H1 (cell line): ENCODE results near the gene UFSP1. TPM values are rescaled to one million over a fixed set of nuclear protein-coding genes. Genes with fewer than 3 reads are reported as not detected.

Experiments
- CTCF ChIA-PET: fragments of 300-600 bp; sonication (Branson Sonifier 250); formaldehyde crosslinking; loops from one replicate; lab custom pipeline; 2021; ENCODE audit not compliant: partially characterized antibody; lab: Charles Lee
- POLR2A ChIA-PET: fragments of 300-600 bp; sonication (Branson Sonifier 250); formaldehyde crosslinking; loops from one replicate; lab custom pipeline; 2021; ENCODE audit warnings: inconsistent platforms; ENCODE audit not compliant: partially characterized antibody; lab: Charles Lee
- DNase-seq, 2 experiments: peaks; one replicate each; pipeline versions ENCODE4 v3.0.0 to v3.0.0-alpha.2; 2010 to 2022; ENCODE audit warnings: low spot score in 2 of 2, low read depth in 1 of 2, mixed read lengths in 1 of 2
- FAIRE-seq: peaks from 2 replicates; lab custom pipeline; 2011; peaks lifted over from hg19 to GRCh38; lab: Jason Lieb, UNC
- H2AFZ ChIP-seq: 2 replicates; pipeline ENCODE4 v1.8.1; 2012; ENCODE audit warnings: low read length, inconsistent platforms
- H2AK5ac ChIP-seq: 2 replicates; pipeline ENCODE4 v1.6.1; 2013; ENCODE audit warnings: low read depth, low read length
- H2BK120ac ChIP-seq: replicated peaks from 2 replicates; pipeline ENCODE3; 2013; ENCODE audit warnings: low read depth, low read length, inconsistent platforms
- H2BK12ac ChIP-seq: 2 replicates; pipeline ENCODE4 v1.6.1; 2013; ENCODE audit warnings: low read depth, low read length
- H2BK15ac ChIP-seq: 2 replicates; pipeline ENCODE4 v1.6.1; 2013; ENCODE audit warnings: low read length
- H2BK20ac ChIP-seq: 2 replicates; pipeline ENCODE4 v1.6.1; 2013; ENCODE audit warnings: low read length
- H2BK5ac ChIP-seq: 2 replicates; pipeline ENCODE4 v1.6.1; 2013; ENCODE audit warnings: low read depth, low read length
- H3K14ac ChIP-seq: 2 replicates; pipeline ENCODE4 v1.6.1; 2013; ENCODE audit warnings: inconsistent platforms; ENCODE audit not compliant: insufficient read length
- H3K18ac ChIP-seq: 2 replicates; pipeline ENCODE4 v1.6.1; 2013; ENCODE audit warnings: low read length; ENCODE audit errors: extremely low read depth
- H3K23ac ChIP-seq: 2 replicates; pipeline ENCODE4 v1.6.1; 2013; ENCODE audit warnings: inconsistent platforms; ENCODE audit not compliant: insufficient read length
- H3K23me2 ChIP-seq: 2 replicates; pipeline ENCODE4 v1.6.1; 2013; ENCODE audit warnings: low read depth, low read length
- H3K27ac ChIP-seq: 2 replicates; pipeline ENCODE4 v1.6.1; 2011; ENCODE audit warnings: low read depth, low read length, inconsistent platforms
- H3K27me3 ChIP-seq, 4 experiments: replicated peaks in 1 of 4; 1 replicate in 1 of 4; 2 replicates in 3 of 4; pipeline versions ENCODE4 v1.6.1 to v1.8.1; 2011 to 2013; ENCODE audit warnings: low read length in 3 of 4, mild to moderate bottlenecking in 3 of 4, inconsistent platforms in 2 of 4, mixed read lengths in 2 of 4, moderate library complexity in 1 of 4; ENCODE audit not compliant: control insufficient read depth in 3 of 4, insufficient read depth in 3 of 4; ENCODE audit errors: extremely low read depth in 1 of 4
- H3K36me3 ChIP-seq, 4 experiments: 2 replicates each; pipeline versions ENCODE4 v1.6.1 to v1.8.1; 2011 to 2013; ENCODE audit warnings: mild to moderate bottlenecking in 4 of 4, low read length in 3 of 4, moderate library complexity in 2 of 4, control low read depth in 1 of 4, inconsistent platforms in 1 of 4; ENCODE audit not compliant: insufficient read depth in 4 of 4, control insufficient read depth in 2 of 4
- H3K4ac ChIP-seq: replicated peaks from 2 replicates; pipeline ENCODE3; 2013; ENCODE audit warnings: low read length, low read depth, mixed read lengths, inconsistent platforms; ENCODE audit not compliant: insufficient read length
- H3K4me1 ChIP-seq, 4 experiments: replicated peaks in 1 of 4; 1 replicate in 1 of 4; 2 replicates in 3 of 4; pipeline versions ENCODE4 v1.6.1 to v1.8.1; 2011 to 2013; ENCODE audit warnings: low read length in 3 of 4, inconsistent platforms in 2 of 4, mixed read lengths in 1 of 4; ENCODE audit not compliant: insufficient read depth in 4 of 4, control insufficient read depth in 3 of 4
- H3K4me2 ChIP-seq, 2 experiments: 2 replicates each; pipeline versions ENCODE4 v1.6.1 to v1.8.1; 2011 to 2013; ENCODE audit warnings: low read depth in 2 of 2, low read length in 2 of 2, control low read depth in 1 of 2, inconsistent platforms in 1 of 2, mild to moderate bottlenecking in 1 of 2; ENCODE audit not compliant: insufficient read depth in 1 of 2
- H3K4me3 ChIP-seq, 4 experiments: fragments of 200-600, 300-600 bp in 1 of 4; sonication (generic), shearing (Covaris generic), sonication (Bioruptor Twin) in 1 of 4; 2 replicates each; pipeline versions ENCODE4 v1.5.1 to v1.8.1; 2011 to 2016; ENCODE audit warnings: low read length in 4 of 4, low read depth in 3 of 4, control low read depth in 2 of 4, inconsistent platforms in 2 of 4, mild to moderate bottlenecking in 2 of 4, mixed read lengths in 1 of 4, moderate library complexity in 1 of 4; ENCODE audit not compliant: insufficient read depth in 2 of 4; ENCODE audit errors: extremely low read depth in 1 of 4
- H3K56ac ChIP-seq: replicated peaks from 2 replicates; pipeline ENCODE3; 2013; ENCODE audit warnings: low read depth, mild to moderate bottlenecking, mixed read lengths, low read length, inconsistent platforms; ENCODE audit not compliant: insufficient read length
- H3K79me1 ChIP-seq: 2 replicates; pipeline ENCODE4 v1.6.1; 2013; ENCODE audit warnings: low read depth, low read length, control low read depth
- H3K79me2 ChIP-seq, 2 experiments: 2 replicates each; pipeline versions ENCODE4 v1.6.1 to v1.8.1; 2012 to 2013; ENCODE audit warnings: low read length in 2 of 2, mild to moderate bottlenecking in 2 of 2, inconsistent platforms in 1 of 2; ENCODE audit not compliant: insufficient read depth in 2 of 2, control insufficient read depth in 1 of 2
- H3K9ac ChIP-seq, 4 experiments: replicated peaks in 1 of 4; 1 replicate in 1 of 4; 2 replicates in 3 of 4; pipeline versions ENCODE4 v1.6.1 to v1.8.1; 2011 to 2013; ENCODE audit warnings: low read depth in 3 of 4, low read length in 3 of 4, control low read depth in 2 of 4, mild to moderate bottlenecking in 2 of 4, moderate library complexity in 2 of 4, inconsistent platforms in 1 of 4; ENCODE audit errors: extremely low read depth in 1 of 4
- H3K9me3 ChIP-seq, 2 experiments: 2 replicates each; pipeline versions ENCODE4 v1.6.1 to v1.8.1; 2012 to 2013; ENCODE audit warnings: mild to moderate bottlenecking in 2 of 2, moderate library complexity in 2 of 2, control low read depth in 1 of 2, inconsistent platforms in 1 of 2, low read depth in 1 of 2, low read length in 1 of 2, mixed read lengths in 1 of 2; ENCODE audit not compliant: insufficient read depth in 2 of 2
- H4K20me1 ChIP-seq, 2 experiments: replicated peaks in 1 of 2; 2 replicates each; pipeline versions ENCODE3 to v1.8.1; 2011 to 2013; ENCODE audit warnings: inconsistent platforms in 2 of 2, low read length in 2 of 2, mild to moderate bottlenecking in 1 of 2; ENCODE audit not compliant: insufficient read depth in 2 of 2, control insufficient read depth in 1 of 2
- H4K5ac ChIP-seq: 2 replicates; pipeline ENCODE4 v1.6.1; 2013; ENCODE audit warnings: low read length, low read depth, mixed read lengths, inconsistent platforms; ENCODE audit not compliant: insufficient read length
- H4K8ac ChIP-seq: 2 replicates; pipeline ENCODE4 v1.8.0; 2013; ENCODE audit warnings: mild to moderate bottlenecking, moderate library complexity, low read length, inconsistent platforms; ENCODE audit not compliant: insufficient read depth; ENCODE audit errors: extremely low read depth
- H4K91ac ChIP-seq: replicated peaks from 2 replicates; pipeline ENCODE3; 2013; ENCODE audit warnings: low read length, mixed read lengths, inconsistent platforms; ENCODE audit not compliant: insufficient read length
- CBX5 ChIP-seq: fragments of 300-800, 300-1000 bp; sonication (generic); IDR thresholded peaks from 2 replicates; pipeline ENCODE4 v1.7.1; 2016; ENCODE audit warnings: antibody characterized with exemption, low read length, low read depth
- CBX8 ChIP-seq: fragments of 300-800, 300-1000 bp; sonication (generic); IDR thresholded peaks from 2 replicates; pipeline ENCODE4 v1.7.1; 2016; ENCODE audit warnings: low read depth, low read length, borderline replicate concordance
- EGR1 ChIP-seq: IDR thresholded peaks from 2 replicates; pipeline ENCODE4 v1.6.1; 2011; ENCODE audit warnings: low read depth, low read length, borderline replicate concordance
- FOSL1 ChIP-seq: IDR thresholded peaks from 2 replicates; pipeline ENCODE4 v1.6.1; 2011; ENCODE audit warnings: mild to moderate bottlenecking, low read depth, low read length, moderate library complexity; ENCODE audit not compliant: insufficient read depth
- GTF2F1 ChIP-seq: IDR thresholded peaks from 2 replicates; pipeline ENCODE4 v1.6.1; 2012; ENCODE audit warnings: low read depth, low read length, improper control_type of control experiment, borderline replicate concordance
- RFX5 ChIP-seq: IDR thresholded peaks from 2 replicates; pipeline ENCODE4 v1.6.1; 2011; ENCODE audit warnings: low read depth, low read length, improper control_type of control experiment, borderline replicate concordance
- SIX5 ChIP-seq: IDR thresholded peaks from 2 replicates; pipeline ENCODE4 v1.6.1; 2011; ENCODE audit warnings: mild to moderate bottlenecking, low read depth, low read length
- SP1 ChIP-seq: IDR thresholded peaks from 2 replicates; pipeline ENCODE4 v1.6.1; 2011; ENCODE audit warnings: low read depth, low read length
- SP4 ChIP-seq: IDR thresholded peaks from 2 replicates; pipeline ENCODE4 v1.6.1; 2012; ENCODE audit warnings: low read length, inconsistent platforms
- WGBS, 2 experiments: shearing (Covaris generic) in 1 of 2; methylation state at CpG; one replicate each; pipeline versions ENCODE4 v1.1.6 to v1.1.7; 2013 to 2015; ENCODE audit warnings: low lambda C conversion rate in 2 of 2, mixed read lengths in 2 of 2, inconsistent platforms in 1 of 2, low coverage in 1 of 2, missing lambda C conversion rate in 1 of 2; ENCODE audit not compliant: insufficient replicate concordance in 2 of 2, insufficient coverage in 1 of 2, insufficient read length in 1 of 2; ENCODE audit errors: extremely low coverage in 1 of 2, missing lambda C conversion rate in 1 of 2; 5-methylcytosine and 5-hydroxymethylcytosine counted together
- polyA plus RNA-seq, 7 experiments: library from polyadenylated mRNA; depleted of rRNA in 3 of 7; stranded (reverse) in 5 of 7; unstranded in 2 of 7; fragments of >200 nt in 5 of 7; fragments of 200-250 nt in 2 of 7; gene quantifications; 1 replicate in 5 of 7; 2 replicates in 1 of 7; 4 replicates in 1 of 7; pipeline versions ENCODE4 v1.2.1 to v1.2.3, GENCODE V29; 2011 to 2013; ENCODE audit warnings: missing spikeins in 2 of 7, mixed read lengths in 2 of 7
- total RNA-seq: library from RNA; stranded (reverse); fragmentation: NEBNext Ultra II Directional; extraction: Animal tissue kit (Norgen Biotek cat#: 25700); gene quantifications from 2 replicates; pipeline ENCODE4 v1.2.1, GENCODE V29; 2021
- TF ChIP-seq, protein P1 (sequence below): IDR thresholded peaks from 2 replicates; pipeline ENCODE4 v1.6.1; 2012; ENCODE audit warnings: inconsistent platforms

Gene UFSP1
- total and polyA plus RNA-seq, 2 of the 8 experiments (the other 6 are each of a cell fraction or from before 2014, with no cell fraction given) = 1.6 to 4.3 TPM

GRCh38 chr7:100852048-100852872 lies 37.3 kb downstream of the UFSP1 start, which contains the start of gene SLC12A9:
SLC12A9 (plus strand) TSS chr7:100852713; CDS start chr7:100854198, 1,485 bp downstream.
- Histone ChIP-seq H4K5ac (peak within 1 kb of the TSS; percentile 84), H3K79me2 (peaks cover 0 to 21% of the 10 kb centered on the region in 2 experiments; a peak in 1 of 4 replicates), H3K79me1 (peaks cover 11% of the 10 kb centered on the region; the same call in 1 of the 2 replicates), H2BK12ac (no peak within 1 kb of the TSS; the same call in 1 of the 2 replicates), H3K18ac (no peak within 1 kb of the TSS; the same call in 1 of the 2 replicates), H3K4me2 (peak within 1 kb of the TSS; percentile 29 to 98), H3K9me3 (no peaks in the 10 kb centered on the region), H3K4me1 (peaks cover 0 to 6% (median 0%) of the 10 kb centered on the region in 4 experiments; a peak in 1 of 7 replicates), H2AFZ (peak within 1 kb of the TSS; percentile 64), H3K14ac (no peak within 1 kb of the TSS), H3K23me2 (peaks cover 4% of the 10 kb centered on the region; the same call in 1 of the 2 replicates), H2AK5ac (no peak within 1 kb of the TSS), H3K56ac (no peak within 1 kb of the TSS), H4K8ac (no peak within 1 kb of the TSS; the same call in 1 of the 2 replicates), H3K36me3 (no peaks in the 10 kb centered on the region), H3K27me3 (no peaks in the 10 kb centered on the region), H3K4me3 (peak within 1 kb of the TSS; percentile 50 to 95 (median 75)), H3K27ac (peak within 1 kb of the TSS; percentile 17; the same call in 1 of the 2 replicates), H2BK5ac (peak within 1 kb of the TSS; percentile 37; the same call in 1 of the 2 replicates), H4K20me1 (peaks cover 0 to 9% of the 10 kb centered on the region in 2 experiments), H3K4ac (no peak within 1 kb of the TSS), H3K23ac (no peak within 1 kb of the TSS), H3K9ac (peak within 1 kb of the TSS in 3 of 4 experiments; percentile 35 to 67 (median 62); a peak in 6 of 7 replicates), H2BK120ac (no peak within 1 kb of the TSS), H2BK15ac (no peak within 1 kb of the TSS), H2BK20ac (no peak within 1 kb of the TSS), H4K91ac (no peak within 1 kb of the TSS)
- DNase-seq = peak in 1 of 2 experiments; percentile 99
- WGBS, 2 experiments = 3% methylated on average over 63 of the region's 71 CpGs; no CpG with 5 or more reads in 1 of the 2 experiments
- peak; percentile 84 for FAIRE-seq
- CTCF ChIA-PET = interaction anchor here (0.5 to 13.9 kb wide), 36 partner anchors 9 to 271 kb away, joined by 3 to 215 read pairs (median 4); partner anchors contain the start of genes EPHB4, EPO, POP7 and SRRT
- POLR2A ChIA-PET = interaction anchor here (0.6 to 3.7 kb wide), 29 partner anchors 7 to 365 kb away, joined by 3 to 52 read pairs (median 4); partner anchors contain the start of genes EPHB4, FBXO24, POP7 and SRRT
- TF ChIP-seq SP1 (no peak), CBX5 (no peak), FOSL1 (no peak), SP4 (no peak), GTF2F1 (no peak), EGR1 (peak; percentile 22; the same call in 1 of the 2 replicates), SIX5 (no peak), CBX8 (no peak), RFX5 (peak; percentile 21; the same call in 1 of the 2 replicates)
- TF ChIP-seq, protein P1, sequence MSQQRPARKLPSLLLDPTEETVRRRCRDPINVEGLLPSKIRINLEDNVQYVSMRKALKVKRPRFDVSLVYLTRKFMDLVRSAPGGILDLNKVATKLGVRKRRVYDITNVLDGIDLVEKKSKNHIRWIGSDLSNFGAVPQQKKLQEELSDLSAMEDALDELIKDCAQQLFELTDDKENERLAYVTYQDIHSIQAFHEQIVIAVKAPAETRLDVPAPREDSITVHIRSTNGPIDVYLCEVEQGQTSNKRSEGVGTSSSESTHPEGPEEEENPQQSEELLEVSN = peak; percentile 9; the same call in 1 of the 2 replicates
